Activated CD4-positive, CD25-positive, alpha-beta regulatory T cell (primary cell): ENCODE data around the gene GRHPR.
"Not testable (repeated sequence)": the region's sequence is repeated elsewhere in the genome, so short reads cannot be mapped to it uniquely, and the experiment has no call there.

ENCODE experiments used
- DNase-seq, 4 experiments: peaks; one replicate each; lab custom pipeline; 2025; lab: John Stamatoyannopoulos, UW

GRHPR gene

DNA sequence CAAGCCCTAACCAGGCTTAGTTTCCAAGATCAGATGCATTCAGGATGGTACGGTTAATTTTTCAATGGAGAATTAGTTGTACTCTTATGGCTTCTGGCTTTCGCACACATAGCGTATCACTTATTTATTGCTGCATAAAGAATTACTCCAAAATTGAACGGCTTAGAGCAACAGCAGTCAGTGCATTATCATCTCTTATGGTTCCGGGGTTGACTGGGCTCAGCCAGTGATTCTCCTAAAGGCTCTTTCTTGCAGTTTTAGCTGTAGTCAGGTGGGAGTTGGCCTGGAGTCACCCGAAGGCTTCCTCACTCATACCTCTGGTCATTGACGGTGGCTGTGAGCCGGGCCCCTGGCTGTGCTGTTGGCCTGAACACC lies 595 bp upstream of the GRHPR start:
- DNase-seq: no peak

DNA sequence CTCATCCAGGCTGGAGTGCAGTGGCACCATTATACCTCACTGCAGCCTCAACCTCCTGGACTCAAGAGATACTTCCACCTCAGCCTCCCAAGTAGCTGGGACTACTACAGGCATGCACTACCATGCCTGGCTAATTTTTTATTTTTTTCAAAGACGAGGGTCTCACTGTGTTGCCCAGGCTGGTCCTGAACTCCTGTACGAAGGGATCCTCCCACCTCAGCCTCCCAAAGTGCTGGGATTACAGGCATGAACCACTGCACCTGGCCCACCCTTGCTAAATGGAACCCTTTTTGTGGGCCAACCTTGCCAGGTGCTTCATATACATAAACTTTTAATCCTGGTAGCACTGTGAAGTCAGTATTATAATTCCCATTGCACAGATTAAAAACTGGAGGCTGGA lies 1.0 kb downstream of the GRHPR start:
- DNase-seq: no peak

DNA sequence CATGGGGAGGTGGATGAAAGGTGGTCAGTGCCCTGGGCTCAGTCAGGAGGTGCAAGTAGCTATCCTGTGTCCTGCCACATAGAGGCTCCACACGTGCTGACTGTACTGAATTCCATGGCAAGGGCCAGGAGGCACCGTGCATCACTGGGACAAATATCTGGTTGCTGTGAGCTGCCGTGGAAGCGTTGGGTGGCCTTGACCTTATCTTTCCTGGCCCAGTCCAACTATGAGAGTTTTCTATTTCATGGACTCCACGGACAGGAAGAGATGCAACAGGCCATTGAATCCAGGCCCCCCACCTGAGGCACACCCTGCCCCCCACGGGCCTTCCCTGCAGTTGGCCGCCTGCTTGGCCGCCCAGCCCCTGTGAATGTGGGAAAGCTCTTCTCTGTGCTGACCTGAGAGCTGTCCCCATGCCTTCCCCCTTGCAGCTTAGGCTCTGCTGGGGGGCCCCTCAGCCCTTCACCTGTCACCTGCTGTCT lies 1.7 kb downstream of the GRHPR start:
- no peak for DNase-seq

DNA sequence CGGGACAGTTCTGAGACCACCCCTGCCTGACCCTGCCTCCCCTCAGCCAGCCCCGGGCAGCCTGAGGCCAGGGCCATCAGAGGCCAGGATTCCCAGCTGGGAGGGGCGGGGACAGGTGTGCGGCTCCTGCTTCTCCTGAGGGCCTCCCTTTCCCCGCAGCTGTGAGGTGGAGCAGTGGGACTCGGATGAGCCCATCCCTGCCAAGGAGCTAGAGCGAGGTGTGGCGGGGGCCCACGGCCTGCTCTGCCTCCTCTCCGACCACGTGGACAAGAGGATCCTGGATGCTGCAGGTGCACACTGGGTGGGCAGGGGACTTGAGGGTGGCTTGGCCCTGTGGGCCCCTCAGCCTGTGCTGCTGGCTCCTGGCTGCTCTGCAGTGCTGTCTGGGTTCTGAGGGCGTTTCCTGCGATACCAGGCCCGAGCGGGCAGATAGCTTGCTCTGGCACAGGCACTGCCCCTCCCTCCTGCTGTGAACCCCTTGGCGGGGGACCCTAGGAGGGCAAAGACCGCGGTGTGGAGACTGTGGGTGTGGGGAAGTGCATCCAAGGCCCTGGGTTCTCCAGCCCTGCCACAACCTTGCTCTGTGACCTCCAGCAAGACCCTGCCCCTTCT lies 2.3 kb downstream of the GRHPR start:
- no peak for DNase-seq

DNA sequence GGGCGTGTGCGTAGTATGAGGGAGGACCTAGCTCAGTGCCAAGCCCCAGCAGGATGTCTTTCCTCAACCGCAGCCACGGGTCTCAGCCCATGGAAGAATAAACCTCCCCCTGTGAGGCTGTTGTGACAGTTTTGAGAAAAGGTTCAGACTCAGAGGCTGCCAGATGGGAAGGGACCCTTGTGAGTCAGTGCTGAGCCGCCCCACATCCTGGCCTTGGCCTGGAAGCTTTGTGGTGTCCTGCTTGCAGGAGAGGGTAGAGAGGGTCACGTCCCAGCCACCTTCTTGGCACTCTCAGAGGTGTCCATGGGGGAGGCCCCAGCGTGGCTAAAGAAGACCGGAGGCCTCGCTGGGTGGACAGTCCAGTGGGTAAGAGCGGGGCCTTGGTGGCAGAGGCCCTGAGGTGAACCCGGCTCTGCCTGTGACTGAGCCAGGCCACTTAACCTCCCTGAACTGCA lies 2.8 kb downstream of the GRHPR start:
- no peak for DNase-seq

DNA sequence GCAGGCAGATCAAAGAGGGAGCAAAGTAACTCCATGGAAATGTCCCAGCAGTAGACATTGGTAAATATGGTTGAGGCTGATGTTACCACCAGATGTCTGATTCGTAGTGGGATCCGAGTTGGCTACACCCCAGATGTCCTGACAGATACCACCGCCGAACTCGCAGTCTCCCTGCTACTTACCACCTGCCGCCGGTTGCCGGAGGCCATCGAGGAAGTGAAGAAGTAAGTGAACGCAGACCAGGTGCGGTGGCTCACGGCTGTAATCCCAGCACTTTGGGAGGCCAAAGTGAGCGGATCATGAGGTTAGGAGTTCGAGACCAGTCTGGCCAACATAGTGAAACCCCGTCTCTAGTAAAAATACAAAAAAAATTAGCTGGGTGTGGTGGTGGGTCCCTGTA lies 3.9 kb downstream of the GRHPR start:
- not testable (repeated sequence) for DNase-seq

DNA sequence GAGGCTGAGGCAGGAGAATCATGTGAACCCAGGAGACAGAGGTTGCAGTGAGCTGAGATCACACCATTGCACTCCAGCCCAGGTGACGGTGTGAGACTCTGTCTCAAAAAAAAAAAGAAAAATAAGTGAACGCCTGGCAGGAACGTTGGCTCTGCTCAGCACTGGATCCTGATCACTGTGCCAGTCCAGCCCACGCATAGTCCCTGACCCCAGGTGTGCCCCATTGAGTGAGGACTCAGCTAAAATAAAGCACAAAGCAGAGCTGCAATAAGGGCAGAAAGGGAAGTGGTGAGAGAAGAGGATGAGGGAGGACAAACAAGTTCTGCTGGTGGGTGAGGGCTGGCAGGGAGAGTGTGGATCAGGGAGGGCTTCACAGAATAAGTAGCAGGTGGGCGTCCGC lies 4.3 kb downstream of the GRHPR start:
- no peak for DNase-seq

DNA sequence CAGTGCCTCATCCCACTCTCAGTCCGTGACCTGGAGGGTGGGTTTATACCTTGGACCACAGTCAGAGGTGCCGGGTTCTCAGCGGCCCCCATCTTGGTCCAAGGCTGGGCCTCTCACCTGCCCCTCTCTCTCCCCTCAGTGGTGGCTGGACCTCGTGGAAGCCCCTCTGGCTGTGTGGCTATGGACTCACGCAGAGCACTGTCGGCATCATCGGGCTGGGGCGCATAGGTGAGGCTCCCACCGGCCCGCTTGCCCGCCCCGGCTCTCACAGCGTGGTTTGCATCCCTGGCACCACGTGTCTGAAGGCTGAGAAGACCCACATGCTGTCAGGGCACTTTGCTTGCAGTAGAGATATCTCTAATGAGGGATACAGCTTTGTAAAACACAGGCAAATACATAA lies 5.8 kb downstream of the GRHPR start:
- DNase-seq: no peak

- no peak for DNase-seq
Measured at GRCh38 chr9:37429441-37430285, 7.2 kb downstream of the GRHPR start.

GRCh38 chr9:37430841-37431597 lies 8.5 kb downstream of the GRHPR start:
- no peak for DNase-seq

GRCh38 chr9:37432020-37432419 lies 9.5 kb downstream of the GRHPR start:
- no peak for DNase-seq

DNA sequence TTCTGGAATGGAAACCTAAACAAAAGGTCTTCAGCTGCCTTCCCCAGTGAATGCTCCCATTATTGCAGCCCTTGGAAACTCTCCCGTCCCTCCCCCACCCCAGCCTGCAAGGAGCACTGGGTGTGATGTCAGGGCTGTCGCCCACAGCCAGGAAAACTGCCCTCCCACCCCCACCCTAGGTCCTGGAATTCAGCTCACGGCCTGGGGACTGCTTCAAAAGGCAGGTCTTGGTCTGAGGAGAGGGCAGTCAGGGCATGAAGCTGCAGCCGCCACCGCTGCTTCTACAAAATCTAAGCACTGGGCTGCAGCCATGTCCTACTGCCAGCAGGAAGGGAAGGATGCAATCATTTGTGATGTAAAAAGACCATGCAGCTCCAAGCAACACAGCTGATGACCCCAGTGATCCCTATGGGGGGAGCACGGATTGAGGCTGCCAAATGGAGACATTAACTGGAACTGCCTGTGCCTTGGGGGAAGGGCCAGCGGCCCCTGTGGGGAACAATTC lies 11.4 kb downstream of the GRHPR start:
- DNase-seq: no peak

- DNase-seq: no peak
Measured at GRCh38 chr9:37436540-37436939, 14.0 kb downstream of the GRHPR start.

- DNase-seq: no peak
Measured at GRCh38 chr9:37437010-37437409, 14.5 kb downstream of the GRHPR start.

DNA sequence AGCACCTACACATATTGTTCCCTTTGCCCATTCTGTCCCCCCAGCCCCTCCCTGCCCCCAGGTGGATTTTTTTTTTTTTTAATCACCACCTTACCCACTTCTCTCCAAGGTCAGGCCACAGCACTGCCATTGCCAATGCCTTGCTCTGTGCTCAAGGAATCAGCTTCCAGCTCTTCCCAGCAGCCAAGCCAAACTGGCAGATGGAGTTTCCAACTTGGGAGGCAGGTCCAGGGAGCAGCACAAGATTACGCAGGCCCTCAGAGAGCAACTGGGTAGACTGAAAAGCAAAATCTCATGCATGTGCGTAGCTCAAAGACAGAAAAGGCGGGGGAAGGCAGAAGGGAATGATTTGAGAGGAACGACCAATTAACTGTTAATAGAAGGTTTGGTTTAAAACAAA lies 15.1 kb downstream of the GRHPR start:
- no peak for DNase-seq

GRCh38 chr9:37438359-37438758 lies 15.9 kb downstream of the GRHPR start:
- no peak for DNase-seq

DNA sequence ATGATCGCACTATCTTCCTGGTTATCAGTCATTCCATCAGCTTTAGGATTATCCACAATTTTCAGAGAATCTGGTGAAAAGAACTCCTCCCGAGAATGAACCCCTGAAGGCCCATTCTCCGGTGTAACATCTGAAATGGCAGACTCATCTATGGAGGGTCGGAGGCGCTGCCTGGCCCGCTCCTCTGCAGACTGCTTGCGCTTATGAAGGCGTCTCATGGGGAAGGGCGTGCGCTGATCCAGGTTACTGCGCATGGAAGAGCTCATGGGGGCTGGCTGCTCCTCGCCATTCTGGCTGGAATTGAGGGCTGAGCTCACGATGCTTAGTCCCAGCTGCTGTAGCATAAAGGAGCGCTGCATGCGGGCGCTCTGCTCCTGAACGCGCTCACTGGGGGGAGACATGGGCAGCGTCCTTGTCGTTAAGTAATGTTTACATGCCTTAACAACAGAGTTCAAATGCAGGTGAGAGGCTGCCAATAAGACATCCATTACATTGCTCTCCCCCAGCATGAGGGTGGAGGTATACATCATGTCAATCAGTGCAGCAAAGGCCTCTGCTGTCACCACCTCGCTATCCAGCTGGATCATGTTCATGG lies 19.4 kb downstream of the GRHPR start:
- no peak for DNase-seq

- DNase-seq: no peak
Measured at GRCh38 chr9:37442556-37442955, 20.1 kb downstream of the GRHPR start.

GRCh38 chr9:37443566-37443965 lies 21.1 kb downstream of the GRHPR start:
- no peak for DNase-seq

GRCh38 chr9:37444890-37445289 lies 22.4 kb downstream of the GRHPR start:
- DNase-seq: no peak

- DNase-seq: no peak
Measured at GRCh38 chr9:37445832-37446231, 23.3 kb downstream of the GRHPR start.

- no peak for DNase-seq
Measured at GRCh38 chr9:37446401-37446800, 23.9 kb downstream of the GRHPR start.
